ENCODE results near the gene POGK.
"Not testable (repeated sequence)": the region's sequence is repeated elsewhere in the genome, so short reads cannot be mapped to it uniquely, and the experiment has no call there.

The POGK gene

GRCh38 chr1:166875734-166876539 is 36.7 kb downstream of the POGK start, which contains the start of gene TADA1:
Gene TADA1, minus strand, starts transcription at chr1:166876264. Its CDS starts 31 bp downstream, at chr1:166876233.
- 0% methylated on average over 84 of the region's 84 CpGs for WGBS, 2 experiments
- peak within 1 kb of the TSS; percentile 90 for H3K4me3 ChIP-seq (ENCODE audit: insufficient read depth, low read depth, low read length)
- H3K9me3 ChIP-seq (ENCODE audit: control insufficient read depth, low read length) = no peaks in the 10 kb centered on the region
- peak within 1 kb of the TSS; percentile 90 for H3K27ac ChIP-seq (ENCODE audit: insufficient read depth, low read depth, low read length, poor library complexity, severe bottlenecking)
- H3K36me3 ChIP-seq (ENCODE audit: control insufficient read depth, insufficient read depth, low read length) = peaks cover 5% of the 10 kb centered on the region
- H3K27me3 ChIP-seq (ENCODE audit: control insufficient read depth, insufficient read depth, low read length, poor library complexity, severe bottlenecking) = no peaks in the 10 kb centered on the region
- H3K4me1 ChIP-seq (ENCODE audit: control insufficient read depth, insufficient read depth, low read length) = no peaks in the 10 kb centered on the region

GRCh38 chr1:166876540-166876838 is 37.2 kb downstream of the POGK start:
- Histone ChIP-seq H3K27me3 (ENCODE audit: control insufficient read depth, insufficient read depth, low read length, poor library complexity, severe bottlenecking) (no peaks in the 10 kb centered on the region), H3K4me1 (ENCODE audit: control insufficient read depth, insufficient read depth, low read length) (no peaks in the 10 kb centered on the region)

GRCh38 chr1:166878173-166878917 is 39.1 kb downstream of the POGK start:
- not testable (repeated sequence) for H3K36me3 ChIP-seq (ENCODE audit: control insufficient read depth, insufficient read depth, low read length); H3K27me3 ChIP-seq (ENCODE audit: control insufficient read depth, insufficient read depth, low read length, poor library complexity, severe bottlenecking); H3K27ac ChIP-seq (ENCODE audit: insufficient read depth, low read depth, low read length, poor library complexity, severe bottlenecking); H3K9me3 ChIP-seq (ENCODE audit: control insufficient read depth, low read length); H3K4me3 ChIP-seq (ENCODE audit: insufficient read depth, low read depth, low read length); H3K4me1 ChIP-seq (ENCODE audit: control insufficient read depth, insufficient read depth, low read length)
- WGBS, 2 experiments = 94% methylated on average over 14 to 15 of the region's 21 CpGs

More at GRCh38 chr1:166876540-166876838, 37.2 kb downstream of the POGK start:
- Histone ChIP-seq H3K9me3 (ENCODE audit: control insufficient read depth, low read length) (no peaks in the 10 kb centered on the region), H3K4me3 (ENCODE audit: insufficient read depth, low read depth, low read length) (peak overlapping the region; percentile 8), H3K27ac (ENCODE audit: insufficient read depth, low read depth, low read length, poor library complexity, severe bottlenecking) (no peak overlapping the region), H3K36me3 (ENCODE audit: control insufficient read depth, insufficient read depth, low read length) (peaks cover 5% of the 10 kb centered on the region)
- 28 to 38% methylated on average over 5 to 7 of the region's 7 CpGs for WGBS, 2 experiments

GRCh38 chr1:166882893-166883292 is 43.6 kb downstream of the POGK start:
- no peaks in the 10 kb centered on the region for H3K9me3 ChIP-seq (ENCODE audit: control insufficient read depth, low read length)
- 84 to 87% methylated on average over 2 of the region's 2 CpGs for WGBS, 2 experiments
- H3K27me3 ChIP-seq (ENCODE audit: control insufficient read depth, insufficient read depth, low read length, poor library complexity, severe bottlenecking) = peaks cover 15% of the 10 kb centered on the region
- H3K36me3 ChIP-seq (ENCODE audit: control insufficient read depth, insufficient read depth, low read length) = no peaks in the 10 kb centered on the region
- H3K4me1 ChIP-seq (ENCODE audit: control insufficient read depth, insufficient read depth, low read length) = peaks cover 10% of the 10 kb centered on the region
- H3K27ac ChIP-seq (ENCODE audit: insufficient read depth, low read depth, low read length, poor library complexity, severe bottlenecking) = no peak overlapping the region
- no peak overlapping the region for H3K4me3 ChIP-seq (ENCODE audit: insufficient read depth, low read depth, low read length)

GRCh38 chr1:166884040-166884642 is 44.9 kb downstream of the POGK start:
- WGBS, 2 experiments = 29% methylated on average over 44 of the region's 44 CpGs
- Histone ChIP-seq H3K27ac (ENCODE audit: insufficient read depth, low read depth, low read length, poor library complexity, severe bottlenecking) (no peak overlapping the region), H3K9me3 (ENCODE audit: control insufficient read depth, low read length) (no peaks in the 10 kb centered on the region), H3K36me3 (ENCODE audit: control insufficient read depth, insufficient read depth, low read length) (no peaks in the 10 kb centered on the region), H3K27me3 (ENCODE audit: control insufficient read depth, insufficient read depth, low read length, poor library complexity, severe bottlenecking) (peaks cover 15% of the 10 kb centered on the region), H3K4me1 (ENCODE audit: control insufficient read depth, insufficient read depth, low read length) (peaks cover 21% of the 10 kb centered on the region), H3K4me3 (ENCODE audit: insufficient read depth, low read depth, low read length) (no peak overlapping the region)

GRCh38 chr1:166884971-166885370 is 45.7 kb downstream of the POGK start:
- WGBS, 2 experiments = 100% methylated on average over 3 of the region's 3 CpGs
- no peak overlapping the region for H3K27ac ChIP-seq (ENCODE audit: insufficient read depth, low read depth, low read length, poor library complexity, severe bottlenecking)
- no peaks in the 10 kb centered on the region for H3K36me3 ChIP-seq (ENCODE audit: control insufficient read depth, insufficient read depth, low read length)
- H3K27me3 ChIP-seq (ENCODE audit: control insufficient read depth, insufficient read depth, low read length, poor library complexity, severe bottlenecking) = peaks cover 15% of the 10 kb centered on the region
- peaks cover 21% of the 10 kb centered on the region for H3K4me1 ChIP-seq (ENCODE audit: control insufficient read depth, insufficient read depth, low read length)
- H3K4me3 ChIP-seq (ENCODE audit: insufficient read depth, low read depth, low read length) = no peak overlapping the region
- no peaks in the 10 kb centered on the region for H3K9me3 ChIP-seq (ENCODE audit: control insufficient read depth, low read length)

- 74 to 89% methylated on average over 4 of the region's 4 CpGs for WGBS, 2 experiments
- no peak overlapping the region for H3K4me3 ChIP-seq (ENCODE audit: insufficient read depth, low read depth, low read length)
- peaks cover 21% of the 10 kb centered on the region for H3K4me1 ChIP-seq (ENCODE audit: control insufficient read depth, insufficient read depth, low read length)
- no peak overlapping the region for H3K27ac ChIP-seq (ENCODE audit: insufficient read depth, low read depth, low read length, poor library complexity, severe bottlenecking)
- no peaks in the 10 kb centered on the region for H3K9me3 ChIP-seq (ENCODE audit: control insufficient read depth, low read length)
- no peaks in the 10 kb centered on the region for H3K36me3 ChIP-seq (ENCODE audit: control insufficient read depth, insufficient read depth, low read length)
- peaks cover 11% of the 10 kb centered on the region for H3K27me3 ChIP-seq (ENCODE audit: control insufficient read depth, insufficient read depth, low read length, poor library complexity, severe bottlenecking)
Observed at GRCh38 chr1:166888373-166889111, 49.3 kb downstream of the POGK start.

GRCh38 chr1:166889776-166890175 is 50.5 kb downstream of the POGK start:
- Histone ChIP-seq H3K4me1 (ENCODE audit: control insufficient read depth, insufficient read depth, low read length) (peaks cover 18% of the 10 kb centered on the region), H3K27me3 (ENCODE audit: control insufficient read depth, insufficient read depth, low read length, poor library complexity, severe bottlenecking) (peaks cover 5% of the 10 kb centered on the region), H3K36me3 (ENCODE audit: control insufficient read depth, insufficient read depth, low read length) (no peaks in the 10 kb centered on the region), H3K9me3 (ENCODE audit: control insufficient read depth, low read length) (no peaks in the 10 kb centered on the region), H3K4me3 (ENCODE audit: insufficient read depth, low read depth, low read length) (no peak overlapping the region), H3K27ac (ENCODE audit: insufficient read depth, low read depth, low read length, poor library complexity, severe bottlenecking) (no peak overlapping the region)

- no peaks in the 10 kb centered on the region for H3K9me3 ChIP-seq (ENCODE audit: control insufficient read depth, low read length)
- H3K27me3 ChIP-seq (ENCODE audit: control insufficient read depth, insufficient read depth, low read length, poor library complexity, severe bottlenecking) = no peaks in the 10 kb centered on the region
- no peak overlapping the region for H3K27ac ChIP-seq (ENCODE audit: insufficient read depth, low read depth, low read length, poor library complexity, severe bottlenecking)
- H3K4me3 ChIP-seq (ENCODE audit: insufficient read depth, low read depth, low read length) = no peak overlapping the region
- 93 to 98% methylated on average over 4 of the region's 4 CpGs for WGBS, 2 experiments
- H3K4me1 ChIP-seq (ENCODE audit: control insufficient read depth, insufficient read depth, low read length) = no peaks in the 10 kb centered on the region
- no peaks in the 10 kb centered on the region for H3K36me3 ChIP-seq (ENCODE audit: control insufficient read depth, insufficient read depth, low read length)
Observed at GRCh38 chr1:166895766-166896165, 56.5 kb downstream of the POGK start.

- Histone ChIP-seq H3K4me1 (ENCODE audit: control insufficient read depth, insufficient read depth, low read length) (no peaks in the 10 kb centered on the region), H3K27me3 (ENCODE audit: control insufficient read depth, insufficient read depth, low read length, poor library complexity, severe bottlenecking) (no peaks in the 10 kb centered on the region), H3K9me3 (ENCODE audit: control insufficient read depth, low read length) (no peaks in the 10 kb centered on the region), H3K27ac (ENCODE audit: insufficient read depth, low read depth, low read length, poor library complexity, severe bottlenecking) (no peak overlapping the region), H3K36me3 (ENCODE audit: control insufficient read depth, insufficient read depth, low read length) (no peaks in the 10 kb centered on the region), H3K4me3 (ENCODE audit: insufficient read depth, low read depth, low read length) (no peak overlapping the region)
Observed at GRCh38 chr1:166899769-166900168, 60.5 kb downstream of the POGK start.
